H1 (cell line): ENCODE results near the gene TXNRD2. TPM values are rescaled to one million over a fixed set of nuclear protein-coding genes. Genes with fewer than 3 reads are reported as not detected.

Experiments used
- POU5F1 ChIP-seq: IDR thresholded peaks from 2 replicates; pipeline ENCODE4 v1.6.1; 2011; ENCODE audit warnings: low read depth, mild to moderate bottlenecking, low read length, moderate library complexity
- RXRA ChIP-seq: IDR thresholded peaks from 2 replicates; pipeline ENCODE4 v1.6.1; 2011; ENCODE audit warnings: low read depth, mild to moderate bottlenecking, low read length, moderate library complexity; ENCODE audit not compliant: insufficient read depth
- SAP30 ChIP-seq: fragments of 300-600 bp; sonication (generic); IDR thresholded peaks from 2 replicates; pipeline ENCODE4 v1.7.1; 2012; ENCODE audit warnings: low read length, moderate library complexity, mild to moderate bottlenecking, inconsistent platforms; ENCODE audit not compliant: insufficient read depth, insufficient replicate concordance
- polyA plus RNA-seq, 7 experiments: library from polyadenylated mRNA; depleted of rRNA in 3 of 7; stranded (reverse) in 5 of 7; unstranded in 2 of 7; fragments of >200 nt in 5 of 7; fragments of 200-250 nt in 2 of 7; gene quantifications; 1 replicate in 5 of 7; 2 replicates in 1 of 7; 4 replicates in 1 of 7; pipeline versions ENCODE4 v1.2.1 to v1.2.3, GENCODE V29; 2011 to 2013; ENCODE audit warnings: missing spikeins in 2 of 7, mixed read lengths in 2 of 7
- total RNA-seq: library from RNA; stranded (reverse); fragmentation: NEBNext Ultra II Directional; extraction: Animal tissue kit (Norgen Biotek cat#: 25700); gene quantifications from 2 replicates; pipeline ENCODE4 v1.2.1, GENCODE V29; 2021

TXNRD2 gene
- total and polyA plus RNA-seq, 2 of the 8 experiments (the other 6 are each of a cell fraction or from before 2014, with no cell fraction given), result 14.8 to 21.9 TPM

- TF ChIP-seq POU5F1 (no peak), RXRA (no peak), SAP30 (no peak)
These were observed 48.1 kb upstream of the TXNRD2 start (continued) for GRCh38 chr22:19989725-19990067.
